Measurements from ENCODE around the gene PIEZO1. TPM values are rescaled to one million over a fixed set of nuclear protein-coding genes. Genes with fewer than 3 reads are reported as not detected.

Gene PIEZO1
- total and polyA plus RNA-seq, 2 donors (not counting 1 experiment from before 2014, with no cell fraction given) = 108 to 331 TPM

DNA sequence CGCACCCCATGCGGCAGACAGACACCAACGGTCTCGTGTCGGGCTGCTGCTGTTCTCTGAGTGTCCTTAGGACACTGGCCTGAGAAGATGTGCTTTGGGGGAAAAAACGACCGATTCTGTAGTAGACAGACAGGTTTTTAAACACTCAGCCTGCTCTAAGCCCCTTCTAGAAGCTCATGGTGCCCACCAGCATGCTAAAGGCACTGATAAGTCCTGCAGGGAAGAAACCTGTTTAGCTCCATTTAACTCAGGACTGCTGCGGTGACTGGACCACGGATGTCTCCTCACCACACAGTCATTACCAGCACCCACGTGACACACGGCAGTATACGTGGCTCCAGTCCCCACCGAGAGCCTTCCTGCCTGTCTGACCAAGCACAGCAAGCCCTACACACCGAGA, 45.8 kb upstream of the PIEZO1 start:
- no peaks in the 10 kb centered on the region for H3K9me3 Mint-ChIP-seq (ENCODE audit: insufficient read depth)
- ATAC-seq (ENCODE audit: low read depth) = no peak
- H4K20me1 ChIP-seq (ENCODE audit: control insufficient read depth, insufficient read depth, low read length, poor library complexity, severe bottlenecking) = no peaks in the 10 kb centered on the region
- no peak overlapping the region for H2AFZ ChIP-seq (ENCODE audit: insufficient read depth, low read depth, low read length, poor library complexity, severe bottlenecking)
- H3K36me3 ChIP-seq (replicated peaks in 1 of 2; ENCODE audit: control extremely low read depth in 1 of 2, control insufficient read depth in 1 of 2, extremely low read depth in 1 of 2, insufficient read depth in 2 of 2, low read length in 1 of 2) = peaks cover 0 to 7% of the 10 kb centered on the region in 2 experiments
- H3K4me2 ChIP-seq (replicated peaks; ENCODE audit: low read depth, low read length, poor library complexity, severe bottlenecking) = no peak overlapping the region
- CTCF ChIA-PET = no interaction called here
- TF ChIP-seq, protein P1, sequence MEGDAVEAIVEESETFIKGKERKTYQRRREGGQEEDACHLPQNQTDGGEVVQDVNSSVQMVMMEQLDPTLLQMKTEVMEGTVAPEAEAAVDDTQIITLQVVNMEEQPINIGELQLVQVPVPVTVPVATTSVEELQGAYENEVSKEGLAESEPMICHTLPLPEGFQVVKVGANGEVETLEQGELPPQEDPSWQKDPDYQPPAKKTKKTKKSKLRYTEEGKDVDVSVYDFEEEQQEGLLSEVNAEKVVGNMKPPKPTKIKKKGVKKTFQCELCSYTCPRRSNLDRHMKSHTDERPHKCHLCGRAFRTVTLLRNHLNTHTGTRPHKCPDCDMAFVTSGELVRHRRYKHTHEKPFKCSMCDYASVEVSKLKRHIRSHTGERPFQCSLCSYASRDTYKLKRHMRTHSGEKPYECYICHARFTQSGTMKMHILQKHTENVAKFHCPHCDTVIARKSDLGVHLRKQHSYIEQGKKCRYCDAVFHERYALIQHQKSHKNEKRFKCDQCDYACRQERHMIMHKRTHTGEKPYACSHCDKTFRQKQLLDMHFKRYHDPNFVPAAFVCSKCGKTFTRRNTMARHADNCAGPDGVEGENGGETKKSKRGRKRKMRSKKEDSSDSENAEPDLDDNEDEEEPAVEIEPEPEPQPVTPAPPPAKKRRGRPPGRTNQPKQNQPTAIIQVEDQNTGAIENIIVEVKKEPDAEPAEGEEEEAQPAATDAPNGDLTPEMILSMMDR (IDR thresholded peaks at IDR 0.05) = no peak
- TF ChIP-seq EZH2 (IDR thresholded peaks at IDR 0.05; ENCODE audit: borderline replicate concordance, insufficient read depth, low read depth, low read length, poor library complexity, severe bottlenecking) = no peak
- no peaks in the 10 kb centered on the region for H3K79me2 ChIP-seq (ENCODE audit: control insufficient read depth, insufficient read depth, low read length)
- H3K9me3 ChIP-seq (ENCODE audit: control extremely low read depth in 1 of 3, control insufficient read depth in 2 of 3, insufficient read depth in 1 of 3, low read length in 2 of 3) = no peaks in the 10 kb centered on the region
- POLR2A ChIA-PET = interaction anchor here (0.6 kb wide), 1 partner anchor 321 kb away, joined by 3 read pairs; no protein-coding TSS in a partner anchor
- intact Hi-C loops (cut with micrococcal nuclease) = no loop called here
- H3K4me1 Mint-ChIP-seq = peaks cover 2% of the 10 kb centered on the region
- H3K27me3 Mint-ChIP-seq = no peaks in the 10 kb centered on the region
- no peaks in the 10 kb centered on the region for H3K27me3 ChIP-seq (replicated peaks in 1 of 4; ENCODE audit: control extremely low read depth in 1 of 4, control insufficient read depth in 3 of 4, insufficient read depth in 4 of 4, low read length in 3 of 4)
- no peak overlapping the region for H3K4me3 Mint-ChIP-seq
- H3K9ac ChIP-seq (ENCODE audit: low read length) = no peak overlapping the region
- no peak overlapping the region for H3K4me3 ChIP-seq (ENCODE audit: control extremely low read depth in 1 of 5, extremely low read depth in 1 of 5, insufficient read depth in 1 of 5, low read depth in 2 of 5, low read length in 4 of 5)
- no peaks in the 10 kb centered on the region for H3K4me1 ChIP-seq (ENCODE audit: control insufficient read depth in 2 of 2, insufficient read depth in 2 of 2, low read length in 2 of 2)
- H3K27ac Mint-ChIP-seq = no peak overlapping the region
- DNase-seq = no peak
- 97% methylated on average over 14 of the region's 14 CpGs for WGBS (ENCODE audit: insufficient coverage)
- no peak overlapping the region for H3K27ac ChIP-seq (ENCODE audit: low read length in 2 of 2)

DNA sequence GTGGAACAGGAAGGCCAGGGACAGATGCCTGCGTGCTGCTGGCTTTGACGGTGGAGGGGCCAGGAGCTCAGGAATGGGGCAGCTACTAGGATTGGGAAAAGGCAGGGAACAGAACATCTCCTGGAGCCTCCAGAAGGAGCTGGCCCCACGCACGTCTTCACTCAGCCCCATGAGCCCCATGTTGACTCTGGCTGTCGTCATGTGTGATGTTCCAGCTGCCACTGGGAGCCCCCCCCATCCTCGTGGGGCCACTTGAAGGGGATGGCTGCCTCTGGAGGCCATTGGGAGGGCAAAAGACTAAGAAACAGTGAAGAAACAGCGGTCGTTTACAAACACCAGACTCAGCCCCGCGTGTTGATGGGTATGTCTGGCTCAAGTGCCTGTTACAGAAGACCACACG, 45.2 kb upstream of the PIEZO1 start:
- 93% methylated on average over 11 of the region's 11 CpGs for WGBS (ENCODE audit: insufficient coverage)
- no peak for TF ChIP-seq EZH2 (IDR thresholded peaks at IDR 0.05; ENCODE audit: borderline replicate concordance, insufficient read depth, low read depth, low read length, poor library complexity, severe bottlenecking)
- TF ChIP-seq, protein P1 (IDR thresholded peaks at IDR 0.05) = no peak
- DNase-seq (no peak), ATAC-seq (ENCODE audit: low read depth) (no peak)
- intact Hi-C loops (cut with micrococcal nuclease) = no loop called here
- Histone ChIP-seq H3K27me3 (replicated peaks in 1 of 4; ENCODE audit: control extremely low read depth in 1 of 4, control insufficient read depth in 3 of 4, insufficient read depth in 4 of 4, low read length in 3 of 4) (no peaks in the 10 kb centered on the region), H3K27ac (ENCODE audit: low read length in 2 of 2) (no peak overlapping the region), H3K4me3 (ENCODE audit: control extremely low read depth in 1 of 5, extremely low read depth in 1 of 5, insufficient read depth in 1 of 5, low read depth in 2 of 5, low read length in 4 of 5) (no peak overlapping the region), H3K4me1 (ENCODE audit: control insufficient read depth in 2 of 2, insufficient read depth in 2 of 2, low read length in 2 of 2) (no peaks in the 10 kb centered on the region), H3K36me3 (replicated peaks in 1 of 2; ENCODE audit: control extremely low read depth in 1 of 2, control insufficient read depth in 1 of 2, extremely low read depth in 1 of 2, insufficient read depth in 2 of 2, low read length in 1 of 2) (peaks cover 0 to 7% of the 10 kb centered on the region in 2 experiments), H3K9ac (ENCODE audit: low read length) (no peak overlapping the region), H3K4me2 (replicated peaks; ENCODE audit: low read depth, low read length, poor library complexity, severe bottlenecking) (no peak overlapping the region), H3K79me2 (ENCODE audit: control insufficient read depth, insufficient read depth, low read length) (no peaks in the 10 kb centered on the region), H3K9me3 (ENCODE audit: control extremely low read depth in 1 of 3, control insufficient read depth in 2 of 3, insufficient read depth in 1 of 3, low read length in 2 of 3) (no peaks in the 10 kb centered on the region), H4K20me1 (ENCODE audit: control insufficient read depth, insufficient read depth, low read length, poor library complexity, severe bottlenecking) (no peaks in the 10 kb centered on the region), H2AFZ (ENCODE audit: insufficient read depth, low read depth, low read length, poor library complexity, severe bottlenecking) (no peak overlapping the region)
- no peaks in the 10 kb centered on the region for H3K9me3 Mint-ChIP-seq (ENCODE audit: insufficient read depth)
- no peak overlapping the region for H3K4me3 Mint-ChIP-seq
- CTCF ChIA-PET = no interaction called here
- POLR2A ChIA-PET = interaction anchor here (0.6 kb wide), 1 partner anchor 321 kb away, joined by 3 read pairs; no protein-coding TSS in a partner anchor
- H3K27ac Mint-ChIP-seq = no peak overlapping the region
- no peaks in the 10 kb centered on the region for H3K27me3 Mint-ChIP-seq
- peaks cover 2% of the 10 kb centered on the region for H3K4me1 Mint-ChIP-seq

All from B cell (primary cell).